Esophagus squamous epithelium (tissue), 4 donors: ENCODE data around the gene LTBR.

Experiments used
- POLR2A ChIP-seq, 4 donors: fragments of 450-650 bp; IDR thresholded peaks; one replicate each; pipeline ENCODE4 v1.6.1; 2017; ENCODE audit warnings: antibody characterized with exemption in 4 of 4, mild to moderate bottlenecking in 4 of 4, moderate library complexity in 3 of 4
- TF ChIP-seq, protein P1 (sequence below), 6 experiments: fragments of 450-650 bp in 4 of 6; fragments of 200-600 bp in 2 of 6; sonication (generic) in 2 of 6; IDR thresholded peaks; one replicate each; pipeline ENCODE4 v1.5.1; 2016 to 2019; ENCODE audit warnings: antibody characterized with exemption in 6 of 6, mild to moderate bottlenecking in 4 of 6, moderate library complexity in 4 of 6

DNA sequence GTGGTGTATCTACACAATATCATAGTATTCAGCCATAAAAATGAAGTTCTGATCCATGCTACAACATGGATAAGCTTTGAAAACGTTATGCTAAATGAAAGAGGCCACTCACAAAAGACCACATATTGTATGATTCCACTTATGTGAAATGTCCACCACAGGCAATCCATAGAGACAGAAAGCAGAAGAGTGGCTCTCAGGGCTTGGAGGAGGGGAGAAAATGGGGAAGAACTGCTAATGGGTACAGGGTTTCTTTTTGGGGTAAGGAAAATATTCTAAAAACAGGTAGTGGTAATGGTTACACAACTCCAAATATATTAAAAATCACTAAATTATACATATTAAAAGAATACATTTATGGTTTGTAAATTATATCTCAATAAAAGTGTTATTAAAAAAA lies 25.1 kb upstream of the LTBR start:
- TF ChIP-seq POLR2A (IDR thresholded peaks at IDR 0.05) = no peak
- TF ChIP-seq, protein P1, sequence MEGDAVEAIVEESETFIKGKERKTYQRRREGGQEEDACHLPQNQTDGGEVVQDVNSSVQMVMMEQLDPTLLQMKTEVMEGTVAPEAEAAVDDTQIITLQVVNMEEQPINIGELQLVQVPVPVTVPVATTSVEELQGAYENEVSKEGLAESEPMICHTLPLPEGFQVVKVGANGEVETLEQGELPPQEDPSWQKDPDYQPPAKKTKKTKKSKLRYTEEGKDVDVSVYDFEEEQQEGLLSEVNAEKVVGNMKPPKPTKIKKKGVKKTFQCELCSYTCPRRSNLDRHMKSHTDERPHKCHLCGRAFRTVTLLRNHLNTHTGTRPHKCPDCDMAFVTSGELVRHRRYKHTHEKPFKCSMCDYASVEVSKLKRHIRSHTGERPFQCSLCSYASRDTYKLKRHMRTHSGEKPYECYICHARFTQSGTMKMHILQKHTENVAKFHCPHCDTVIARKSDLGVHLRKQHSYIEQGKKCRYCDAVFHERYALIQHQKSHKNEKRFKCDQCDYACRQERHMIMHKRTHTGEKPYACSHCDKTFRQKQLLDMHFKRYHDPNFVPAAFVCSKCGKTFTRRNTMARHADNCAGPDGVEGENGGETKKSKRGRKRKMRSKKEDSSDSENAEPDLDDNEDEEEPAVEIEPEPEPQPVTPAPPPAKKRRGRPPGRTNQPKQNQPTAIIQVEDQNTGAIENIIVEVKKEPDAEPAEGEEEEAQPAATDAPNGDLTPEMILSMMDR (IDR thresholded peaks at IDR 0.05) = no peak
